Endothelial cell of umbilical vein (primary cell): ENCODE data around the gene ESPN. TPM values are rescaled to one million over a fixed set of nuclear protein-coding genes. Genes with fewer than 3 reads are reported as not detected.

ENCODE experiments used
- BruUV-seq: library from RNA; stranded (reverse); fragments of 400-500 nt; replicated peaks from 2 replicates; lab custom pipeline; 2021; lab: Mats Ljungman, UMichigan
- CTCF ChIA-PET: fragments of 300-600, 350-600 bp; sonication (Branson Sonifier 250); formaldehyde crosslinking; loops from one replicate; lab custom pipeline; 2021; ENCODE audit warnings: antibody characterized with exemption, inconsistent platforms; lab: Charles Lee
- POLR2A ChIA-PET: fragments of 300-600, 350-600 bp; sonication (Branson Sonifier 250); formaldehyde crosslinking; loops from one replicate; lab custom pipeline; 2021; ENCODE audit warnings: antibody characterized with exemption, inconsistent platforms; lab: Charles Lee
- DNase-seq: peaks from one replicate; pipeline ENCODE4 v3.0.0-alpha.2; 2011; ENCODE audit warnings: low read depth, low spot score
- FAIRE-seq: peaks from 2 replicates; lab custom pipeline; 2011; peaks lifted over from hg19 to GRCh38; lab: Jason Lieb, UNC
- H2AFZ ChIP-seq: 2 replicates; pipeline ENCODE4 v1.6.0; 2012; ENCODE audit warnings: low read depth, low read length, control low read depth, inconsistent platforms
- H3K27ac ChIP-seq: 2 replicates; pipeline ENCODE4 v1.5.1; 2011; ENCODE audit warnings: low read depth, mild to moderate bottlenecking, control low read depth, low read length, moderate library complexity; ENCODE audit not compliant: insufficient read depth
- H3K27me3 ChIP-seq, 2 experiments: 2 replicates each; pipeline versions ENCODE4 v1.6.0 to v1.6.1; 2011; ENCODE audit warnings: low read length in 2 of 2, mixed read lengths in 1 of 2; ENCODE audit not compliant: control insufficient read depth in 2 of 2, insufficient read depth in 2 of 2
- H3K36me3 ChIP-seq, 2 experiments: 2 replicates in 1 of 2; 3 replicates in 1 of 2; pipeline ENCODE4 v1.5.1; 2011; ENCODE audit warnings: low read length in 2 of 2, mild to moderate bottlenecking in 1 of 2, moderate library complexity in 1 of 2; ENCODE audit not compliant: control insufficient read depth in 2 of 2, insufficient read depth in 2 of 2; ENCODE audit errors: extremely low read depth in 1 of 2
- H3K4me1 ChIP-seq: 3 replicates; pipeline ENCODE4 v1.5.1; 2011; ENCODE audit warnings: mild to moderate bottlenecking, low read length; ENCODE audit not compliant: control insufficient read depth, insufficient read depth; ENCODE audit errors: extremely low read depth
- H3K4me2 ChIP-seq: 2 replicates; pipeline ENCODE4 v1.6.1; 2011; ENCODE audit warnings: low read length, control low read depth, mixed read lengths; ENCODE audit not compliant: insufficient read depth
- H3K4me3 ChIP-seq, 3 experiments: fragments of 200-600 bp in 1 of 3; sonication (generic), shearing (Covaris generic) in 1 of 3; replicated peaks in 1 of 3; 2 replicates each; pipeline ENCODE4 v1.5.1; 2011 to 2016; ENCODE audit warnings: control low read depth in 3 of 3, low read length in 3 of 3, mild to moderate bottlenecking in 2 of 3, inconsistent platforms in 1 of 3, low read depth in 1 of 3, moderate library complexity in 1 of 3; ENCODE audit not compliant: insufficient read depth in 1 of 3
- H3K79me2 ChIP-seq: 2 replicates; pipeline ENCODE4 v1.6.0; 2012; ENCODE audit warnings: low read length, inconsistent platforms; ENCODE audit not compliant: control insufficient read depth, insufficient read depth
- H3K9ac ChIP-seq: replicated peaks from 2 replicates; pipeline ENCODE3; 2011; ENCODE audit warnings: low read length, control low read depth; ENCODE audit not compliant: insufficient read depth; ENCODE audit errors: extremely low read depth
- H3K9me1 ChIP-seq: replicated peaks from 3 replicates; pipeline ENCODE4 v1.6.0; 2011; ENCODE audit warnings: mild to moderate bottlenecking, low read length; ENCODE audit not compliant: control insufficient read depth, insufficient read depth; ENCODE audit errors: extremely low read depth
- H3K9me3 ChIP-seq: replicated peaks from 2 replicates; pipeline ENCODE4 v1.5.1; 2012; ENCODE audit warnings: low read length, inconsistent platforms; ENCODE audit not compliant: control insufficient read depth, insufficient read depth
- H4K20me1 ChIP-seq: replicated peaks from 2 replicates; pipeline ENCODE3; 2011; ENCODE audit warnings: mild to moderate bottlenecking, low read length; ENCODE audit not compliant: control insufficient read depth, insufficient read depth; ENCODE audit errors: extremely low read depth
- CTCF ChIP-seq, 2 donors: IDR thresholded peaks; 1 replicate in 1 of 2; 2 replicates in 1 of 2; pipeline ENCODE4 v1.5.1; 2011; ENCODE audit warnings: low read length in 2 of 2, mild to moderate bottlenecking in 2 of 2, moderate library complexity in 2 of 2, control low read depth in 1 of 2, inconsistent platforms in 1 of 2, low read depth in 1 of 2; ENCODE audit not compliant: insufficient read depth in 1 of 2; ENCODE audit errors: extremely low read depth in 1 of 2
- EZH2 ChIP-seq: IDR thresholded peaks from 2 replicates; pipeline ENCODE4 v1.6.1; 2012; ENCODE audit warnings: borderline replicate concordance, low read depth, mild to moderate bottlenecking, moderate library complexity, low read length, inconsistent platforms; ENCODE audit not compliant: severe bottlenecking
- FOS ChIP-seq: IDR thresholded peaks from 2 replicates; pipeline ENCODE4 v1.6.1; 2011; ENCODE audit warnings: mild to moderate bottlenecking, low read length, moderate library complexity, borderline replicate concordance; ENCODE audit not compliant: insufficient read depth
- GATA2 ChIP-seq: IDR thresholded peaks from 2 replicates; pipeline ENCODE4 v1.7.0; 2011; ENCODE audit warnings: low read depth, mild to moderate bottlenecking, moderate library complexity, mixed read lengths, low read length; ENCODE audit not compliant: insufficient read length, insufficient read depth
- JUN ChIP-seq: IDR thresholded peaks from 2 replicates; pipeline ENCODE4 v1.6.1; 2011; ENCODE audit warnings: borderline replicate concordance, low read depth; ENCODE audit not compliant: insufficient read length, insufficient read depth
- MYC ChIP-seq: IDR thresholded peaks from one replicate; pipeline ENCODE4 v1.6.1; 2011; ENCODE audit warnings: mild to moderate bottlenecking, low read depth, low read length
- POLR2A ChIP-seq: IDR thresholded peaks from 2 replicates; pipeline ENCODE4 v1.6.1; 2012; ENCODE audit warnings: low read depth, mild to moderate bottlenecking, control low read depth, low read length
- POLR2AphosphoS5 ChIP-seq: IDR thresholded peaks from 2 replicates; pipeline ENCODE4 v1.6.1; 2012; ENCODE audit warnings: low read depth, mild to moderate bottlenecking, control low read depth, low read length, moderate library complexity; ENCODE audit not compliant: insufficient read depth
- dilution Hi-C: fragments of 300-500 bp; cut with MboI; formaldehyde crosslinking; loops from one replicate; pipeline ENCODE4 v1.15.0; 2019; ENCODE audit warnings: low sequenced_read_pairs; ENCODE audit not compliant: extremely low pct_ligation_motif_present
- intact Hi-C: fragments of 100-400 bp; cut with micrococcal nuclease; formaldehyde crosslinking; loops from one replicate; pipeline ENCODE4 v1.10.0; 2022
- polyA plus RNA-seq, 4 experiments: library from polyadenylated mRNA; depleted of rRNA in 3 of 4; stranded (reverse) in 3 of 4; unstranded in 1 of 4; fragments of >200 nt; gene quantifications; 2 replicates each; pipeline versions ENCODE4 v1.2.1 to v1.2.3, GENCODE V29; 2011 to 2012; ENCODE audit warnings: missing spikeins in 1 of 4
- total RNA-seq: library from RNA; stranded (reverse); gene quantifications from 2 replicates; pipeline ENCODE4 v1.2.3, GENCODE V29; 2021
- TF ChIP-seq, protein P1 (sequence below): IDR thresholded peaks from 2 replicates; pipeline ENCODE4 v1.6.1; 2011; ENCODE audit not compliant: insufficient read depth, insufficient read length

Gene ESPN
- total and polyA plus RNA-seq, 2 donors (not counting 3 experiments of a cell fraction or from before 2014, with no cell fraction given): 0.54 to 0.71 TPM

GRCh38 chr1:6412896-6413295 is 11.7 kb upstream of the ESPN start:
- peaks cover 8% of the 10 kb centered on the region for H3K4me1 ChIP-seq

More at GRCh38 chr1:6412896-6413295, 11.7 kb upstream of the ESPN start:
- FAIRE-seq: peak; percentile 58
- Histone ChIP-seq H4K20me1 (no peaks in the 10 kb centered on the region), H3K9ac (no peak overlapping the region), H2AFZ (no peak overlapping the region), H3K4me3 (no peak overlapping the region), H3K4me2 (no peak overlapping the region), H3K9me1 (no peaks in the 10 kb centered on the region), H3K79me2 (no peaks in the 10 kb centered on the region), H3K9me3 (no peaks in the 10 kb centered on the region), H3K27ac (no peak overlapping the region), H3K27me3 (peaks cover 0 to 4% of the 10 kb centered on the region in 2 experiments), H3K36me3 (no peaks in the 10 kb centered on the region)
- POLR2A ChIA-PET: no interaction called here
- TF ChIP-seq, protein P1, sequence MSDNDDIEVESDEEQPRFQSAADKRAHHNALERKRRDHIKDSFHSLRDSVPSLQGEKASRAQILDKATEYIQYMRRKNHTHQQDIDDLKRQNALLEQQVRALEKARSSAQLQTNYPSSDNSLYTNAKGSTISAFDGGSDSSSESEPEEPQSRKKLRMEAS: no peak
- no peak for TF ChIP-seq EZH2
- TF ChIP-seq POLR2A: no peak
- TF ChIP-seq MYC: no peak
- TF ChIP-seq JUN: no peak
- no peak for TF ChIP-seq POLR2AphosphoS5
- no peak for TF ChIP-seq CTCF (IDR thresholded peaks at IDR 0.05; ENCODE audit: extremely low read depth in 1 of 2, insufficient read depth in 1 of 2, low read depth in 1 of 2, low read length in 2 of 2)
- no peak for TF ChIP-seq FOS
- no peak for TF ChIP-seq GATA2
- DNase-seq: no peak
- intact Hi-C loops: no loop called here
- dilution Hi-C loops: no loop called here
- BruUV-seq: no TSS peak
- CTCF ChIA-PET: interaction anchor here (1.5 to 7.0 kb wide), 9 partner anchors 9 to 166 kb away, joined by 3 to 73 read pairs (median 15); no protein-coding TSS in a partner anchor
